ENCODE results near the gene RAB8A.

GRCh38 chr19:16069813-16070365 is 41.8 kb upstream of the RAB8A start:
- no peak for TF ChIP-seq EP300 (conservative IDR thresholded peaks at IDR 0.05; ENCODE audit: poor library complexity, severe bottlenecking)
- TF ChIP-seq REST (IDR thresholded peaks at IDR 0.05; ENCODE audit: borderline replicate concordance) = no peak

Measured in neural cell (in vitro differentiated cells).